ENCODE results near the gene CYP2B6. TPM values are rescaled to one million over a fixed set of nuclear protein-coding genes. Genes with fewer than 3 reads are reported as not detected.

Gene CYP2B6
- total RNA-seq, 1 donor from 2014 or later, result 0.46 TPM

GRCh38 chr19:41064974-41065569 lies 74.0 kb downstream of the CYP2B6 start:
- DNase-seq (ENCODE audit: low read depth), result no peak
- TF ChIP-seq, protein P1, sequence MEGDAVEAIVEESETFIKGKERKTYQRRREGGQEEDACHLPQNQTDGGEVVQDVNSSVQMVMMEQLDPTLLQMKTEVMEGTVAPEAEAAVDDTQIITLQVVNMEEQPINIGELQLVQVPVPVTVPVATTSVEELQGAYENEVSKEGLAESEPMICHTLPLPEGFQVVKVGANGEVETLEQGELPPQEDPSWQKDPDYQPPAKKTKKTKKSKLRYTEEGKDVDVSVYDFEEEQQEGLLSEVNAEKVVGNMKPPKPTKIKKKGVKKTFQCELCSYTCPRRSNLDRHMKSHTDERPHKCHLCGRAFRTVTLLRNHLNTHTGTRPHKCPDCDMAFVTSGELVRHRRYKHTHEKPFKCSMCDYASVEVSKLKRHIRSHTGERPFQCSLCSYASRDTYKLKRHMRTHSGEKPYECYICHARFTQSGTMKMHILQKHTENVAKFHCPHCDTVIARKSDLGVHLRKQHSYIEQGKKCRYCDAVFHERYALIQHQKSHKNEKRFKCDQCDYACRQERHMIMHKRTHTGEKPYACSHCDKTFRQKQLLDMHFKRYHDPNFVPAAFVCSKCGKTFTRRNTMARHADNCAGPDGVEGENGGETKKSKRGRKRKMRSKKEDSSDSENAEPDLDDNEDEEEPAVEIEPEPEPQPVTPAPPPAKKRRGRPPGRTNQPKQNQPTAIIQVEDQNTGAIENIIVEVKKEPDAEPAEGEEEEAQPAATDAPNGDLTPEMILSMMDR (conservative IDR thresholded peaks at IDR 0.05; ENCODE audit: low read depth, low read length), result no peak
- no peak overlapping the region for H3K4me3 ChIP-seq (ENCODE audit: low read depth, low read length)

Other genes with a start within 250 kb of the CYP2B6 start
- gene ACTMAP, start 240.8 kb upstream of the CYP2B6 start, total RNA-seq, result 2.2 and 3.3 TPM in 2 replicates
- 169 and 202 TPM in 2 replicates for gene SNRPA, start 240.1 kb upstream of the CYP2B6 start, total RNA-seq
- 0.80 TPM in 1 of 2 replicates, not detected in the other for gene MIA, start 215.8 kb upstream of the CYP2B6 start, total RNA-seq
- gene RAB4B, start 213.0 kb upstream of the CYP2B6 start, total RNA-seq, result 20.6 and 23.6 TPM in 2 replicates
- gene EGLN2, start 192.1 kb upstream of the CYP2B6 start, total RNA-seq, result 78.9 and 90.3 TPM in 2 replicates
- gene CYP2A6, start 140.8 kb upstream of the CYP2B6 start, total RNA-seq, result not detected in 2 replicates
- not detected in 2 replicates for gene CYP2A7, start 109.1 kb upstream of the CYP2B6 start, total RNA-seq
- not detected in 2 replicates for gene CYP2A13, start 97.2 kb downstream of the CYP2B6 start, total RNA-seq
- not detected in 2 replicates for gene CYP2F1, start 123.2 kb downstream of the CYP2B6 start, total RNA-seq
- 4.9 and 24.7 TPM in 2 replicates for gene CYP2S1, start 201.9 kb downstream of the CYP2B6 start, total RNA-seq
- gene AXL, start 227.9 kb downstream of the CYP2B6 start, total RNA-seq, result 206 and 343 TPM in 2 replicates

All from epithelial cell of proximal tubule (primary cell).